NCI-H82 treated with DMSO at 0.1 percent for 48 hours (cell line): ENCODE results near the gene RANBP10.
"Not testable (repeated sequence)": the region's sequence is repeated elsewhere in the genome, so short reads cannot be mapped to it uniquely, and the experiment has no call there.

Source experiments
- DNase-seq: peaks from one replicate; lab custom pipeline; 2025; ENCODE audit not compliant: unreplicated experiment; lab: John Stamatoyannopoulos, UW

RANBP10 gene

DNA sequence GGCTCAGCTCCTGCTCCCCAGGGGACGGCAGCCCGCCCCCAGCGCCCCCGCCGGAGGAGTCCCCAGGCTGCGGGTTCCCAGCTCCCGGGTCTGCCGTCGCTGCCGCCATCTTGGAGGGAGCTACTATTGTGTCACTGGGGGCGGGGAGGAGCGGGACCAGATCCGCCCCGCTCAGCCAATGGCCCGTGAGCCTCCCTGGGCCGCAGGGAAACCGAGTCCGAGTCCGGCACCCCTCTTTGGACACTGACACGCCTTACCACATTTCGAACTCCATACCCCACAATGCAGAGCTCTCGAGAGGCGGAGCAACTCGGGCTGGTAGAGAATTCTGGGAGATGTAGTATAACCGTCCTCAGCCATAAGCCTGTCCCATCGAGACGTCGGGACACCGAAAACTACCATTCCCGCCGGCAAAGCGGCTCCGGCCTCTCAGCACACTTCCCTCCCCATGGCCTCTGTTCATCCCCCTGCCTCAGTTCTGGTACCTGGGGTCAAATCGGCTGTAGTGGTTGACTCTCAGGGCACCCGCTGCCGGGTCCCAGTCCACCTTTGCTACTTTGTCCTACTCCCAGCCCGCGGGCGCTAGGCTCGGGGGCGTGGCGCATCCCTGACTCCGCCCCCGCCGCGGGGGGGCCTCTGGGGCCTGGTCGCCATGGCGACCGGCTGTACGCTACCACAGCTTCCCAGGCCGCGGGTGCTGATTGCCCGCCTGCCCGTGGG is at the start of gene RANBP10, which contains the start of gene TSNAXIP1:
Gene RANBP10 (minus strand): TSS at position 133 of the 720 bp plus-strand sequence. CDS start 24 bp downstream, at position 109.
Gene TSNAXIP1 (plus strand): TSS at position 462 of the 720 bp plus-strand sequence. CDS start 261 bp downstream, outside the sequence.
- peak; percentile 98 for DNase-seq

DNA sequence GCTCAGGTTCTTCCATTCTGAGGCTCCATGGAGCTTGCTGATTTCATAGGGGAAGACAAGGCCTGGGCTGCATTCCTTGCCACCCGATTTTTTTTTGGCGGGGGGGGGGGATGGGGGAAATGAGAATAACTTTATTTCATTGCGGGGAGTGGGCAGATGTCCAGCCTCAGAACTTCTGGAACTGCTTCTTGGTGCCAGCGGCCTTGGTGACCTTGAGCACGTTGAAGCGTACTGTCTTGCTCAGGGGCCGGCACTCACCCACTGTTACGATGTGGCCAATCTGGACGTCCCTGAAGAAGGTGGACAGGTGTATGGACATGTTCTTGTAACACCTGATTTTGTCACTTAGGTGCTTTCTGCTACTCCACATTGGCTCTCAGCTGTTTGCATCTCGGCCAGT is 49.4 kb upstream of the RANBP10 start:
- no peak for DNase-seq

DNA sequence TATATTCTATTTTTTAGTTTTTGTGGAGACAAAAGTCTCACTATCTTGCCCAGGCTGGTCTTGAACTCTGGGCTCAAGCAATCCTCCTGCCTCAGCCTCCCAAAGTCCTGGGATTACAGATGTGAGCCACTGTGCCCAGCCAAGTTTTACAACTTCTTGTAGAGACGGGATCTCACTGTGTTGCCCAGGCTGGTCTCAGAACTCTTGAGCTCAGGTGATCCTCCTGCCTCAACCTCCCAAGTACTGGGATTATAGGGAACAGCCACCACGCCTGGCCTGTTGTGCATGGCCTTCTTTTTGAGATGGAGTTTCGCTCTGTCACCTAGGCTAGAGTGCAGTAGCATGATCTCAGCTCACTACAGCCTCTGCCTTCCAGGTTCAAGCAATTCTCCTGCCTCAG is 47.3 kb upstream of the RANBP10 start:
- no peak for DNase-seq

DNA sequence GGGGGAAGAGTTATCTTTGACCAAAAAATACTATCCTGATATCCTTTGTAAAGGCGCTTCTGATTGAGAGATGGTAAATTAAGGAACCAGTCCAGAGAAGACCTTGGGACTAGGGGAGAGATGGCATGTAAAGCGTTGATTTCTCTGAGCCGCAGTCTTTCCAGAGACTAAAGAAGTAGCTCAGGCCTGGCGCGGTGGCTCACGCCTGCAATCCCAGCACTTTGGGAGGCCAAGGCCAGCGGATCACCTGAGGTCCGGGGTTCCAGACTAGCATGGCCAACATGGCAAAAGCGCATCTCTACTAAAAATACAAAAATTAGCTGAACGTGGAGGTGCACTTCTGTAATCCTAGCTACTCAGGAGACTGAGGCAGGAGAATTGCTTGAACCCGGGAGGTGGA is 41.8 kb upstream of the RANBP10 start:
- DNase-seq = no peak

DNA sequence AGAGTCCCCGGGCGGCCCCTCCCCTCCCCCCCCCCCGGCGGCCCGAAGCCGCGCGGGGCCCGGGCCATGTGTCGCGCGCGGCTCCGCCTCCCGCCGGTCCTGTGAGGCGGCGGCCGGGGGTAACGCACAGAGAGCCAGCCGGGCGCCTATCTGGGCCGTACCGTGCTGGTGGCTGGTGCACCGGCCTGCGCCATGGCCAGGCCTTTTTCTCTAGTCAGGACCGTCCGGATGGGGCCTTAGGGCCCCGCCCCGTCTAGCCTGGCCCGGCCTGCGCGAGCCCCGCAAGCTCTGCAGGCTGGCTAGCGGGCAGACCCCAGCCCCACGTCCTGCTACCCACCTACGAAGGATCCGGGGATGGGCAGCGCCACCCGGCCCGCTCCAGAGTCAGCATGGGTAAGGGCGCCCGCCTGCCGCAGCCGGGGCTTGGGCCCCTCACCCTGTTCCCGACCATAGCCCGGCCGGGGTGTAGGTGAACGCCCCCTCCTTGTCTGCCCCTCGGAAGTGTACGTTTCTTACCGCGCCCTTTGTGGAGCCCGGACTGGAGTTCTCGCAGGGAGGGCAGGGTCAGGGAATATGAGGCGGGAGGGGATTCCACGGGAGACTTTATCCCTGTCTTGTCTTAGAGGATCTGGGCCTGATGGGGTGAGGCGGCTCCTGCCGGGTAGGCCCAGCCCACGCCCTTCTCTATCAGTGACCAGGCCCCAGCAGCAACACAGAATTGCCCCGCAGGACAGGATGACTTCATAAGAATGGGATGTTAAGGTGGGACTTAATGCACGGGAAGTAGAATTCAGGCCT is 40.9 kb upstream of the RANBP10 start, which contains the start of gene CENPT:
Gene CENPT (minus strand): TSS at position 630 of the 798 bp plus-strand sequence. CDS start 13,834 bp downstream, outside the sequence.
- no peak for DNase-seq

DNA sequence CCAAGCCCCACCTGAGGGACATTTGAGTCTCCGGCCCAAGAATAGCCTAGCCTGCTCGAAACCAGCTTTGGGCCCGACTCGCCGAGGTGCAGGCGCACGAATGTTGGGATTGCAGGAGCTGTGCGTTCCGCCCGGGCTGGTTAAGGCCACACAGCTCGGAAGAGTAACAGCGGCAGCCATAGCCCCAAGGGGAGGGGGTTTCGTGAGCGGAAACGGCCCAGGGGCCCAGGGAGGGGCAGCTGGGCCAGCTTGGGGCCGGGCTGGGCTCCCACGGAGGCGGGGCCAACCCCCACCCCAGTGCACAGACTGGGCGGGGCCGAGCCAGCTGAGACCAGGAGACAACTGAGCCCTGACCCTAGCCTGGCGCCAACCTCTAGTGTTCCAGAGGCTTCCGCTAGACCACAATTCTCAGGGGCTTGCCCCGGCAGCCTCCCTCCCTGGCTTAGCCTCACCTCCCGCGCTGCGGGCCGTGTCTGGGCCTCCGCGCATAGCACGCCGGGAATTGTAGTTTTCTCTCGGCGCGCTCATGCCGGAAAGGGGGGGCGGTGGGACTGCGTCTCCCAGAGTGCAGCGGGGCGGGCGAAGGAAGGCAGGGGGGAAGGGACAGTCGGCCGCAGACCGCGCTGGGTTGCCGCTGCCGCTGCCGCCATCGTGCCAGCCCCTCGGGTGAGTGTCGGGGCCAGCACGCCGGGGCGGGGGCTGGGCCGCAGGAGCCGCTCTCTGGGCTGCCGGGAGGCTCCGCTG is 40.1 kb upstream of the RANBP10 start, which contains the start of gene NUTF2:
Gene NUTF2 (plus strand): TSS at position 614 of the 744 bp plus-strand sequence. CDS start 18,198 bp downstream, outside the sequence.
- peak; percentile 95 for DNase-seq

DNA sequence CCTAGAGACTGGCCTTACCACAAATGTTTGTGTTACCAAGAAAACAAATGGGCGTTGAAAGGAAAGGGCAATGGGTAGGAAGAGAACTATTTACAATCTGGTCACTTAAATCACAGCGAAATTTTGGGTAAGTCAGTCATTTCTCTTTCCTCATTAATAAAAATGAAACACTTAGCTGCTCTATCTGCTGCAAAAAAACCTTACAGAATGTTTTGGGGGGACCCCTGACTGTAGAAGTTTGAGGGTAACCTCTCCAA is 39.6 kb upstream of the RANBP10 start:
- DNase-seq = no peak

DNA sequence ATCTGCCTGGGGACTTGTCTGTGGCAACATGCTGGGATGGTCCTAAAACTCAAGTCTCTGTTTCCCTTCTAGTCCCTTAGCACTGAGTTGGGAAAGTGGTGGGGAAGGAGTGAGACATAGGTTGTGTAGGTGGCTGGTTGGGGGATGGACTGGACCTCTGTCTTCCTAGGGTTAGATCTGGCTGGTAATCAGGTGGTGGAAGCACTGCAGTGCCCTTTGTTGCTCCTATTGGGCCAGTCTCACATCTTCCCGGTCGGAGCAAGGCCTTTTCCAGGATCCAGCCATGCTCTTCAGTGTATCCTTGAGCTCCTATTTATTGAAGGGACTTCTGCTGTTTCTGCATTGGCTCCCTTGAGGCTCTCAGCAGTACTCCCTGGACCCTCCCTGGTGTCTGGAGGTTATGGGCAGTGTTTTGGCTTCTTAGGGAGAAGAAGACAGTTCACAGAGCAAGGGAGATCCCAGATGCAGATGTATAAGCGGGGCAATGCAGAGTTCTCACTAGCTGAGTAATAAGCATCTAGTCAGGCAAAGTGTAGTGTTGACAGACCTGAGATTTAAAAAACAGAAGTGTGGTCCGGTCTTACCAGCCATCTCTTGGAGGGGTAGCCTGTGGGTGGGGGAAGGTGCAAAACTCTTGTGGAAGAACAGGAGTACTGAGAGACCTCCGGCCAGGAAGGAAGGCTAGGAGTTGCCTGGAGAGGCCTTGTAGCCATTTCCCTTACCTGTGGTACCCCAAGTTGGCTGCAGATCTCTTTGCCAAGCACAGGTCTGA is 39.1 kb upstream of the RANBP10 start:
- DNase-seq = no peak

DNA sequence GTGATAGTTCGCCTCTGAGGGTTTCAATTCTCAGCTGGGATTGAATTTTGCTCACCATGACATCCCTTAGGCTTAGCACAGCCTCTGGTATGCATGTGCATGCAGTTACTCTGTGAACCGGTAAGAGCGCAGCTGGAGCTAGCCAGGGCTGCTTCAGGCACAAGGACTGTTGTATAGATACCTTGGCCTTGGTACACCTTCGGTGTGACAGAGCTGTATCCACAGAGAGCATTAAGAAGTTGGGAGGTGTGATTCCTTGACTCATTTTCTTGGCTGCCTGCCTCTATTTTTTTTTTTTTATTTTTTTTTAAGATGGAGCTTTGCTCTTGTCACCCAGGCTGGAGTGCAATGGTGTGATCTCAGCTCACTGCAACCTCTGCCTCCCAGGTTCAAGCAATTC is 38.1 kb upstream of the RANBP10 start:
- DNase-seq = no peak

DNA sequence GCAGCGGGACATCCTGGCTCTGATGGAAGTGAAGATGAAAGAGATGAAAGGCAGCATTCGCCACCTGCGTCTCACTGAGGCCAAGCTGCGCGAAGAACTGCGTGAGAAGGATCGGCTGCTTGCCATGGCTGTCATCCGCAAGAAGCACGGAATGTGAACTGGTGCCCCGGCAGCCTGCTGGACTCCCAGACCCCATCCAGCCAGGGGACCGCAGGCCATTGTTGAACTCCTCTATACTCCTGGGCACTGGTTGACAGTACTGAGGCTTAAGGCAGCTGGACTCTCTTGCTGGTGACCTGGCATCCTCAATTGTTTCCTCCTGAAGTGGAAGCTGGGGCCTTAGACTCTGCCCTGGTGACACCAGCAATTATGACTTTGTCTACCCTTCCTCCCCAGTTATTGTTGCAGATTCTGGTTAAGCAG is 37.0 kb upstream of the RANBP10 start:
- DNase-seq = no peak

DNA sequence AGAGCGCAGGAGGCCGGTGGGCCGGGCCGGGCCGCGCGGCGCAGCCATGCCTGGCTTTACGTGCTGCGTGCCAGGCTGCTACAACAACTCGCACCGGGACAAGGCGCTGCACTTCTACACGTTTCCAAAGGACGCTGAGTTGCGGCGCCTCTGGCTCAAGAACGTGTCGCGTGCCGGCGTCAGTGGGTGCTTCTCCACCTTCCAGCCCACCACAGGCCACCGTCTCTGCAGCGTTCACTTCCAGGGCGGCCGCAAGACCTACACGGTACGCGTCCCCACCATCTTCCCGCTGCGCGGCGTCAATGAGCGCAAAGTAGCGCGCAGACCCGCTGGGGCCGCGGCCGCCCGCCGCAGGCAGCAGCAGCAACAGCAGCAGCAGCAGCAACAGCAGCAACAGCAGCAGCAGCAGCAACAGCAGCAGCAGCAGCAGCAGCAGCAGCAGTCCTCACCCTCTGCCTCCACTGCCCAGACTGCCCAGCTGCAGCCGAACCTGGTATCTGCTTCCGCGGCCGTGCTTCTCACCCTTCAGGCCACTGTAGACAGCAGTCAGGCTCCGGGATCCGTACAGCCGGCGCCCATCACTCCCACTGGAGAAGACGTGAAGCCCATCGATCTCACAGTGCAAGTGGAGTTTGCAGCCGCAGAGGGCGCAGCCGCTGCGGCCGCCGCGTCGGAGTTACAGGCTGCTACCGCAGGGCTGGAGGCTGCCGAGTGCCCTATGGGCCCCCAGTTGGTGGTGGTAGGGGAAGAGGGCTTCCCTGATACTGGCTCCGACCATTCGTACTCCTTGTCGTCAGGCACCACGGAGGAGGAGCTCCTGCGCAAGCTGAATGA is 36.4 kb upstream of the RANBP10 start:
- DNase-seq = no peak

DNA sequence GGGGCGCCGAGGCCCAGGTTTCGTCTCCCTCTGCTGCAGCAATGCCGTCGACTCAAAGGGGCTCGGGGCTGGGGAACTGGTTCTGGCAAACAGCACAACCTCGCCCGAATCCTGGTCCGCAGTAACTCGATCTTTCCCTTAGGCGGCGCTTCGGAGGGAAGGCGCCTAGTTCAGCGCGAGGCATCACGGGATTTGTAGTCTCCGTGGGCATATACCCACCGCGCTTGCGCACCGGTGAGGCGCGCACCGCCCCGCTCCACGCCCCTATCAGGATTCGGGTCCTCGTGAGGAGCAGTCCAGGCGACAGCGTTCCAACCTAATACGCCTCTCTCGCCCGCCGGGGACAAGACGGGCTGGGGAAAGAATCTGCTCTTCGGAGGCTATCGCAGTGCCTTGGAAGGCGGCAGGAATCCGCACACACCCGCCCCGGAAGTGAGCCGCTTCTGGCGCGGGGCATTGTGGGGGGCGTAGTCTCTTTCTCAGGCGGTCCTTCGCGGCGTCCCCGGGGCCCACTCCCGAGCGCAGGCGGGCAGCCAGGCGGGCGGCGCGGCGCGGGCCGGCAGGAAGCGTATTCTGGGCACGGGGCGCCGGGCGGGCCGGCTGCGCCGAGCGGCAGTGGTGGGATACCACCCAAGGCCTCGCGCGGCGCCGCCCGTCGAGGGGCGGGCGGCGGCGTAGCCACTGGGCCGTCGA is 35.6 kb upstream of the RANBP10 start, which contains the start of gene THAP11:
Gene THAP11 (plus strand): TSS at position 505 of the 693 bp plus-strand sequence. CDS start 235 bp downstream, outside the sequence.
- DNase-seq = peak; percentile 94

DNA sequence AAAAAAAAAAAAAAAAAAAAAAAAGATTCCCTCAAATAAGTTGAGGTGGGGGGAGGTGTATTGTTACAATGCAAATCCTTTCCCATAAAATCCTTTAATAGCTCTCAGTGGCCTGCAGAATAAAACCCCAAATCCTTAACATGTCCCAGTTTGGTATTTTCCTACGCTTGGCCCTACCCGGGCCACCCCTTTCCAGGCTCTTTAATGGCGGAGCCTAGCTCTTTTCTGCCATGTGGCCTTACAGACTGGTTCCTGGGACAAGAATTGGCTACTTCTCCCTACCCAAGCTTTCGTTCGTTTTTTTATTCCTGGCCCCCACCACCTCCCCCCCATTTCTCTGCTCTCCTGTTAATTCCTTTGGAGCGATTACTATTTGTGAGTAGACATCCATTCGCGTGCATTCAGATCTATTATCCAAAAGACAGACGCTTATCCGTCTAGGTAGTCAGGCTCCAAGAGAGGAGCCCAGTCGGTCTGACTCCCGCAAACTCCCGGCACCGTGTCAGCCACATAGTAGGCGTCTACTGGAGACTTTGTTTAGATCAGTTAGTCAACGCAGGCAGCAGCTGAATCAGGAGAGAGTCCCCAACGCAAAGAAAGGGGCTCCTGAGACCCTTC is 34.9 kb upstream of the RANBP10 start:
- no peak for DNase-seq

DNA sequence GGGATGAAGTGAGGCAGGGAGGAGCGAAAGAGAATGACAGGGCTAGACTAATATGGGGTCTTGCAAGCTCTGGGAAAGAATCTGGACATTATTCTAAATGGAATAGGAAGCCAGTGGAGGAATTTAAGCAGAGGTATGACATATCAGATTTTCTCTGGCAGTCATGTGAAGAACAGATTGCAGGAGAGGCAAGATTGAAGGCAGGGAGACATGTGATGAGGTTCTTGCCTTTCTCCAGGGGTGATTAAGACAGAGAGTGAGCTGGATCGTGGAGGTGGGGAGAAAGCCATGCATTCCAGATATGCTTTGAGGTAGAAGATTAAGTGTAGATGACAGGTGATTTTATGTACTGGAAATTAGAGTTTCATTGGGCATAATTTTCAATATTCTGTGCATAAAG is 31.5 kb upstream of the RANBP10 start:
- no peak for DNase-seq

DNA sequence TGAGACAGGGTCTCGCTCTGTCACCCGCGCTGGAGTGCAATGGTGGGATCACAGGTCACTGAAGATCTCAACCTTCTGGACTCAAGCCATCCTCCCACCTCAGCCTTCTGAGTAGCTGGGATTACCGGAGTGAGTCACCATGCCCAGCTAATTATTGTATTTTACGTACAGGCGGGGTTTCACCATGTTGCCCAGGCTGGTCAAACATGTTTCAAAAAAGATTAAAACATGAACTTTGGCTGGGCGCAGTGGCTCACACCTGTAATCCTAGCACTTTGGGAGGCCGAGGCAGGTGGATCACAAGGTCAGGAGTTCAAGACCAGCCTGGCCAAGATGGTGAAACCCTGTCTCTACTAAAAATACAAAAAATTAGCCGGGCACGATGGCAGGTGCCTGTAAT is 30.8 kb upstream of the RANBP10 start:
- DNase-seq = not testable (repeated sequence)

DNA sequence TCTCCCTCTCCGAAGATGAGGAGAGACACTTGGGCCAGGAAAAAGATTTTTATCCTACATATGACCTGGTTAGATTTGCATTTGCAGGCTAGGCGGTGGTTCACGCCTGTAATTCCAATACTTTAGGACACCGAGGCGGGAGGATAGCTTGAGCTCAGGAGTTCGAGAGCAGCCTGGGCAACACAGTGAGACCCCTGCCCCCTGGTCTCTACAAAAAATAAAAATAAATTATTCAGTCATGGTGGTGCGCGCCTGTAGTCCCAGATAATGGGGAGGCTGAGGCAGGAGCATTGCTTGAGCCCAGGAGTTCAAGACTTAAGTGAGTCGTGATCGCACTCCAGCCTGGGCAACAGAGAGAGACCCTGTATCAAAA is 27.9 kb upstream of the RANBP10 start:
- DNase-seq = no peak

DNA sequence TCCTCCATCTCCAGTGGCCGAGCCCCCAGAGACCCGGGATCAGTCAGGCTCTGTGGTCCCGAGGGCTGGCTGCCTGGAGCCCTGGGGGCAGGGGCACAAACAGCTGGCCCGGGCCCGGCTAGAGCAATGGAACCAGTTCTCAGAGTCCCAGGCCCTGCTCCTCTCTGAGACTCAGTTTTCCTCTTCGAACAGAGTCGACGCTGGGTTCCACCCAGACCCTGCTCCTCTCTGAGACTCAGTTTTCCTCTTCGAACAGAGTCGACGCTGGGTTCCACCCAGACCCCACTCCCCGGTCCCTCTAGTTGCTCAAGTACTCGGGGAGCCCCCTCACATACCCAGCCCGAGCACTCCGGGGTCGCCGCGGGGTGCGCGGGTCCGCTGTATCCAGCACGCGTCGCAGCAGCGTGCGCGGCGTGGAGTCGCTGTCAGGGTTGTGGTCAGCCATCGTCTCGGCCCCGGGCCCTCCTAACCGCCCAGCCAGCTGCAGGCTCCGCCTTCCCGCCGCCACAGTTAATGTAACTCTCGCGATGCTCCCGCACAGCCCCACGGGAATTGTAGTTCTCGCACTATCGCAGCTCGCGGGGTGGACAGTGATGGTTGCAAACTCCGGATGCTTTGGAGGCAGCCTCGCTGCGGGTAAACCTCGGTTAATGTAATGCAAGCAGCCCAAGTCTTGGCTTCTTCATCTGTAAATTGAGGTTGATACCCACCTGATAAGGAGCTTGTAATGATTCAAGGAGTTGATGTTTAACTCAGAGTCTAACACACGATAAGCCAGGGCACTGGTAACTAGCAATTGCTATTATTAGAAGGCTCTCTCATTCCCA is 27.3 kb upstream of the RANBP10 start:
- peak; percentile 65 for DNase-seq

DNA sequence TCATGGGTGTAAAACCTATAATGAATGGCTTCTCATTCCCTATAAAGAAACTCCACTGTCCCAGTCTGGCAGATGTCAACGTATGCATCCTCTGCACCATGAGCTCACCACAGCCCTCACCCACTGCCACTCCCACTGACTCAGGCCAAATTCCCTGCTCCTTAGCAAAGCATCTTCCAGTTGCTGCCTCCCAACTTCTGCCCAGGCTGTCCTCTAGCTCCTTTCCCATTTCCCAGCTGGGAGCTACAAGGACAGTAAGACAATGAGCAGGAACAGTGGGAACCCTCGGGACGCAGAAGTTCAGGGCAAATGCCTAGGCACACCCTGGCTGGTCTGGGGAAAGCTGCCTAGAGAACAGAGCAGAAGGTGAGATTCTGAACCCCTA is 26.7 kb upstream of the RANBP10 start:
- DNase-seq = no peak
